ENCODE measurements around the gene TAOK2.
"Not testable (repeated sequence)": the region's sequence is repeated elsewhere in the genome, so short reads cannot be mapped to it uniquely, and the experiment has no call there.

Gene TAOK2

GRCh38 chr16:30004811-30005242 is 31.2 kb downstream of the TAOK2 start:
- no peak for DNase-seq

GRCh38 chr16:30005341-30006094 is 31.9 kb downstream of the TAOK2 start:
- DNase-seq = no peak

- DNase-seq = no peak
These were observed 32.4 kb downstream of the TAOK2 start for GRCh38 chr16:30006095-30006473.

GRCh38 chr16:30006659-30007377 is 33.1 kb downstream of the TAOK2 start:
- DNase-seq = no peak

DNA sequence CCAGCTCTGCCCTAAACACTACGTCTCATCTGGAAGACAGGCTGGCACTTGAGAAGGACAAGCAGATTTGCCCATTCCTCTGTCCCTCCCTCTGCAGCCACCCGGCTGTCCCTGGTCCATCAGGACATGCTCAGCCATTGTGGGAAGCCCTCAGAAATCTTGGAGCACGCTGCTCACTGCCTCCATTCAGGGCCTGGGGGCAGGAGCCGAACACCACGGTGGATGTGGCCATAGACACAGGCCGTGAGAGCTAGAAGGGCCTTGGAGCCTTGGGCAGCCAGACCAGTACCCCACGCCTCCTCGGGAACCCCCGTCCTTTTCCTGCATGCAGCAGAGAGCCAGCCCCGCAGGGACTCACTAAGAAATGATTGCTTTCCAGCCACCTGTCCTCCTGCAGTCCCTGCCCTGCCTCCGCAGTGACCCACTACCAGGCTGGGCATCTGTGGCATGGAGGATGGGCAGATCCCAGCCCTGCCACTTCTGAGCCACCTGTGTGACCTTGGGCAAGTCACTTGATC is 33.8 kb downstream of the TAOK2 start:
- no peak for DNase-seq

DNA sequence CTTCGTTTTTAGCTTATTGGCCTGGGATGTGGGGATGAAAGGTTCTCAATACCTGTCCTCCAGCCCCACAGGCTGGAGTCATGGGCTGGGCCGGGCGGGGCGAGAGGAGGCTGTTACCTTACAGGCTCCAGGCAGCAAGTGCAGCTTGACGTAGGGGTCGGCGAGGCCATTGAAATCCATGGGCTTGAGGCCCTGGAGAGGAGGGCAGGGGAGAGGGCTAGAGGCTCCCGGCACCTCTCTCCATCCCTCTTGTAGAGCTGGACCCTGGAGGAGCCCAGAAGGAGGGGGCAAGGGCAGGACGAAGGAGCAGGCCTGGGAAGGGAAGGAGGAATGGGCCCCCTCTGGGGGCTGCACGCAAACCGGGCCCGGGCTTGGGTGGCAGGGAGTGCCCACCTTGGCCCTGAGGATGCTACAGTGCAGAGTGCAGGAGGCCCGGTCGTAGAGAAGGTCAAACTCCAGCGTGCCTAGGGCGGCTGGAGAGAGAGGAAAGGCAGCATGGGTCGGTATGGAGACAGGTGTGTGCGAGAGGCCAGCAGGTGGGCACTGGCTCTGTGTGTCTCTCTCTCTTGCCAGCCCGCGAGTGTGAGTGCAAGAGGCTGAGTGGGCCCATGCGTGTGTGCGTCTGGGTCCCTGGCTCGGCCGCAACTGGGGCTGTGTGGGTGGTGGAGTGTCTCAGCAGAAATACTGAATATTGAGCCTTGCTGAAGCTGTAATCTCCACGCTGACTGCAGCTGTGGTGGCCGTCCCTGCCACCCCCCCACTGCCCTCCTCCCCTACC is 35.6 kb downstream of the TAOK2 start:
- DNase-seq = no peak

DNA sequence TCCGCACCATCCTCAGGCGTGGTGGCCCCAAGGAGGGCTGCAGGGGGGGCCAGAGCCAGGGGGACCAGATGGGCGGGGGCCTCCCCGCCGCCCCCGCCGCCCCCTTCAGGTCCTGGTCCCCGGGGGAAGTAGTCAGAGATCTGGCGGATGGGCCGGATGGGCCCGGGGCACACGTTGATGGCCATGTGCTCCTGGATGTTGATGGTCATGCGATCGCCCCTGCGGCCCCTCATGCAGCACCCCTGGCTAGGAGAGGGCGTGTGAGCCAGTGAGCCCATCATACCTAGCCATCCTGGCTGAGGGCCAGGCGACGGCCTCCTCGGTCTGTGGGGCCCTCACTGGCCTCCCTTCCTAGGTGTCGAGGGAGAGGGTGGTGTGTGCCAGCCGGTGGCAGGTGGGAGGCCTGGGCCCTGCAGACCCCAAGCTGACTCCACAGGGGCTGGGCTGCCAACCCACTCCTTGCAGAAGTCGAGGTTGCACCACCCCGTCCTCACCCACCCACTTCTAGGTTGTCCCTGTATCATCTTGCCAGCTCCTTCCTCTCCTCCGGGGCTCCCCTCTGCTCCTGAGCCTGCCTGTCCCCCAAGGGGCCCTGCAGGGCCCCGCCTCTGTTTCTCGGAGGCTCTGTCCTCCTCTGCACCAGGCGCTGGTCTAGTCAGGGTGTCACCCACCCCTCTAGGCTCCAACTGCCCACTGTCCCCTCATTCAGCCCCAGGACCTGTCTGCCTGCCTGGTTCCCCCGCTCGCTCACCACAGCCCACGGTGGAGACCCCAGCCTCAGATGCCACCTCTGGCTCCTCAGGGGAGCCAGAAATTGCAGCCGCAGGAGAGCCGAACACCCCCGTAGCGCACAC is 36.5 kb downstream of the TAOK2 start:
- DNase-seq = no peak

DNA sequence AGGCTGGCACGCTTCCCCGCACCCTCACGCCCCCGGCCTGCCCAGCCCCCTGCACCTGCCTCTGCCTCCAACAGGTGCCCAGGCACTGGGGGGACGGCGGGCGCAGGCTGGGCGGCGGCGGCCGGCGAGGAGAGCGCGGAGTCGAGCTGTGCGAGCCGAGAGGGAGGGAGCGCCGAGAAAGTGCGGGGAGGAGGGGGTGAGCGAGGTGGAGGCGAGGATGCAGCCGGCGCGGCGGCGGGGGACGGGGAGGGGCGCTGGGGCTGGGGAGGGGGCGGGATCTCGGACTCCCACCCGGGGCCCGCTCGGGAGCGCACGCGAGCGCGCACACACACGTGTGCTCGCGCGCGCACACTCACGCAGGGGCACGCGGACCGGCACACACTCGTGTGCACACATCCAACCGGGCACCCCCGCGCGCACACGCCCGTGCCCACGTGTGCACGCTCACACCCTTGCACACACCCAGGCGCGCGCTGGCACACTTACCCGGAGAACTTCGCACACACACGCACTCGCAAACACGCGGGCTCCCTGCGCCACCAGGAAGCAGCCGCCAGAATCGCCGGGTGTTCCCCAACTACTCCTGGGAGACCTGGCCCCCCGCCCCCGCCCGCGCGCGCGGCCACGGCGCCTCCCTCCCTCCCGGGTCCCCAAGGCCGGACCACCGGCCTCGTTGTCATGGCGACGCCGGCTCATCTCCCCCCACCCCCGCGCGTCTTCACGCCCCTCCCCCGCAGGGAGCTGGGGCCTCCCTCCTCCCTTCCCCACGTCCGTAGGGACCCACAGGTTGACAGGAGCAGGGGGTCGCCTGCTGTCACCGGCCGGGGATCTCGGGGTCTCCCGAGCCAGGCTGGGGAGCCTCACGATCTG is 37.4 kb downstream of the TAOK2 start, which contains the start of gene DOC2A:
Gene DOC2A (minus strand): TSS at position 184 of the 870 bp plus-strand sequence. CDS start 805 bp downstream, outside the sequence.
- no peak for DNase-seq

GRCh38 chr16:30011714-30012504 is 38.2 kb downstream of the TAOK2 start:
- DNase-seq = no peak

GRCh38 chr16:30012598-30012997 is 38.9 kb downstream of the TAOK2 start:
- DNase-seq = not testable (repeated sequence)

- DNase-seq = not testable (repeated sequence)
These were observed 41.8 kb downstream of the TAOK2 start for GRCh38 chr16:30015450-30015849.

DNA sequence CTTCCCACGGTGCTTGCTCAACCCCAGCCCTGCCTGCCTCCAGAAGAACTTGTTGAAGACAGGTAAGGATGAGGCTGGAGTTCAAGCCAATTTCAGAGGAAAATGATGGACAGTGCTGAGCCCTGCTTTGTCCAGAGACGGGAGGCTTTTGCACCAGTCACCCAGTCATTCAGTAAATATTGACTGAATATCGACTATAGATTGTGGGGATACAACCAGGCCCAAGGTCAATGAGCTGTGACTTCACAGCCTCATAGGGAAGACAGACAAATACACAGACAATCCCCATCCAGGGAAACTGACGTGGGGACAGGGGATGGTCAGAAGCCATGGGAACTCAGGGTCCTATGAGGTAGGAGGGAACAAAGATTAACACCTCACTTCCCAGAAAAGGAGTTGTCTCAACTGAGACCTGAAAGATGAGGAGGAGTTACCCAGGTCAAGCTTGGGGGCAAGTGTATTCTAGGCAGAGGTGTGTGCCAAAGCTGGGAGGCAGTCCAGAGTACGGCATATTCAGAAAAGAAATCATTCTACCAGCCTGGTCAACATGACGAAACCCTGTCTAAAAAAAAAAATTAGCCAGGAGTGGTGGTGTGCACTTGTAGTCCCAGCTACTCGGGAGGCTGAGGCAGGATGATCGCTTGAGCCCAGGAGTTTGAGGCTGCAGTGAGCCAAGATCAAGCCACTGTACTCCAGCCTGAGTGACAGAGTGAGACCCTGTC is 43.0 kb downstream of the TAOK2 start:
- no peak for DNase-seq

GRCh38 chr16:30017277-30017656 is 43.6 kb downstream of the TAOK2 start:
- DNase-seq = no peak

DNA sequence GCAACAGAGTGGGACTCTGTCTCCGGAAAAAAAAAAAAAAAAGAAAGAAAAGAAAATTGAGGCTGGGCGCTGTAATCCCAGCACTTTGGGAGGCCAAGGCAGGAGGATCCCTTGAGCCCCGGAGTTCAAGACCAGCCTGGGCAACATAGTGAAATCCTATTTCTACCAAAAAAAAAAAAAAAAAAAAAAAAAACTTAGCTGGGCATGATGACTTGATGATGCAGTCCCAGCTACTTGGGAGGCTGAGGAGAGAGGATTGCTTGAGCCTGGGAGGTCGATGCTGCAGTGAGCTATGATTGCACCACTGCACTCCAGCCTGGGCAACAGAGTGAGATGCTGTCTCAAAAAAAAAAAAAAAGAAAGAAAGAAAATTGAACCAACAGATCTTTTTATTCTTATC is 44.3 kb downstream of the TAOK2 start:
- DNase-seq = not testable (repeated sequence)

DNA sequence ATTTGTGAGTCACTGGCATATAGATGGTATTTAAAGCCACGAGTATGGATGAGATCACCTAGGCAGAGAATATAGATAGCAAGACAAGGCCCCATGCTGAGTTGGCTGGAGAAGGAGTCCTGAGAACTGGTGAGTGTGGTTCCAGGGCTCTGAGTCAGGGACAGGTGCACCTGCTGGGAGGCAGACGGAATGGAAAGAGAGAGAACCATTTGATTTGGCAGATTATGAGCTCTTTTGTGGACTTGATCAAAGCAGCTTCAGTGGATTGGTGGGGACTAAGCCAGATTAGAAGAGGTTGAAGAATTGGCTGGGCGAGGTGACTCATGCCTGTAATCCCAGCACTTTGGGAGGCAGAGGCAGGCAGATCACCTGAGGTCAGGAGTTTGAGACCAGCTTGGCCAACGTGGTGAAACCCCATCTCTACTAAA is 45.1 kb downstream of the TAOK2 start:
- DNase-seq = no peak

DNA sequence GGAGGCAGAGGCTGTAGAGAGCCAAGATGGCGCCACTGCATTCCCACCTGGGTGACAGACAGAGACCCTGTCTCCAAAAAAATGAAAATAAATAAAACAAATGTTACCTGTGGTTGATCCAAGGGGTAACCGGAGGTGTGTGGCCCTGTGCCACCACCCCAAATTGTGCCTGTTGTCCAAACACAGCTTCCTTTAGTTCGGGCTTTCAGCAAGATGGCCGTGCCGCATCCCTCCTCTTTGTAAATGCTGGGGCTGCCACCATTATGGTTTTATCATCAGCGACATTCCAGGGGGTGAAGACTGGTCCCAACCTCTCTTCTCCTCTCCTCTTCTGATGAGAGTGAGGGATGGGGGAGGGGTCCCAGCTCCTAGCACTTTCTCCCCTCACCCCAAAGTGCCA is 49.2 kb downstream of the TAOK2 start, which contains the start of gene C16orf92:
Gene C16orf92 (plus strand): TSS at position 312 of the 400 bp plus-strand sequence. CDS start 143 bp downstream, outside the sequence.
- DNase-seq = no peak

DNA sequence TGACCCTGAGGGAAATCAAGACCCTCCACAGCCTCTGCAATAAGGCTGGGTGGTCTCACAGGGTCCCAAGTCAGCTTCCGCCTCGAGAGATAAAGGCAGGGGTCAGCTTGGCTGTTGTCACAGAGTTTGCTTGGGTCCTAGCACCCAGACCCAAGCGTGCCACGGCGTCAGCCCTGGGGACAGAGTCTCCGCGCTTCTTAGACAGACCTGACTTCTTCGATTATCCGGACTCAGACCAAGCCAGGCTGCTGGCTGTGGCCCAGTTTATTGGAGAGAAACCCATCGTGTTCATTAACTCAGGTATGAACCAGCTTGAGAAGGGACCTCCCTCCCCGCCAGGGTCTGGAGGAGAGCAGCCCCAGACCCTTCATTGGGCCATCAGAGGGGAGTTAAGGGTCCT is 49.9 kb downstream of the TAOK2 start:
- DNase-seq = no peak

DNA sequence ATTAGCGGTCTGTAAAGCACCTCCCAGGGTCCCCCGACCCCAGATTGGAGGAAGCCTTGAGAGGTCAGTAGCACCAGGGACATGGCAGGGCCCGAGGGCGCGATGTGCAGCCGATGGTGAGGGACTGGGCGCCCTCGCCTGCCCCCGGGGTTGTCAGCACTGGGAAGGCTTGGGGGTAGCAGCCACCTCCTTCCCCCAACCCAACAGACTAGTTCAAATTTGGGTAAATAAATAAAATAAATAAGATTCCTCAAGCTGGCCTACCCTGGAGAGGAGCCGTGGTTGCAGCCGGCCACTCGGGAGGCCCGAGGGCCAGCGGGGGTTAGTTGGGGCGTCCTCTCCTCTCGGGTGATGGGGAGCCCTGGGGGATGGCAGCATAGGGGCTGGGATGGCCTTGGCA is 50.8 kb downstream of the TAOK2 start:
- DNase-seq = no peak

- no peak for DNase-seq
These were observed 51.5 kb downstream of the TAOK2 start for GRCh38 chr16:30025156-30025555.

GRCh38 chr16:30025574-30025973 is 51.9 kb downstream of the TAOK2 start:
- no peak for DNase-seq

Data from activated CD8-positive, alpha-beta memory T cell treated with anti-CD3 and anti-CD28 coated beads for 24 hours (primary cell).